ENCODE data around the gene CYP4V2. TPM values are rescaled to one million over a fixed set of nuclear protein-coding genes. Genes with fewer than 3 reads are reported as not detected.

Gene CYP4V2
- 10 to 100 TPM; 28.2 to 40.8 (median 36.6) TPM for total RNA-seq

GRCh38 chr4:186191200-186192065 is at the start of gene CYP4V2:
Gene CYP4V2 (plus strand): TSS chr4:186191567. CDS start chr4:186191824, 257 bp downstream.
- Histone ChIP-seq H3K9me3 (no peaks in the 10 kb centered on the region), H3K4me1 (peaks cover 0 to 6% of the 10 kb centered on the region in 2 donors), H3K36me3 (no peaks in the 10 kb centered on the region), H3K4me3 (peak within 1 kb of the TSS; percentile 84 to 99 (median 87)), H3K27me3 (no peaks in the 10 kb centered on the region), H3K27ac (peak within 1 kb of the TSS; percentile 90 to 99)
- TF ChIP-seq CTCF (IDR thresholded peaks at IDR 0.05): no peak
- TF ChIP-seq POLR2A (IDR thresholded peaks at IDR 0.05): peak; percentile 43
- peak; percentile 35 to 82 (median 69) for TF ChIP-seq POLR2AphosphoS5 (IDR thresholded peaks at IDR 0.05)
- intact Hi-C loops (cut with DNase I; ENCODE audit: low total_unique reads): loop anchor here (5.0 kb wide), 1 partner anchor 281 kb away; no protein-coding TSS in a partner anchor
- DNase-seq (ENCODE audit: low spot score in 2 of 2): peak; percentile 30 to 61

- Histone ChIP-seq H3K4me3 (peak overlapping the region; percentile 53 to 84 (median 59)), H3K9me3 (no peaks in the 10 kb centered on the region), H3K4me1 (no peaks in the 10 kb centered on the region), H3K27me3 (no peaks in the 10 kb centered on the region), H3K36me3 (no peaks in the 10 kb centered on the region), H3K27ac (peak overlapping the region; percentile 62 to 92)
- intact Hi-C loops (cut with DNase I; ENCODE audit: low total_unique reads): no loop called here
- DNase-seq (ENCODE audit: low spot score in 2 of 2): no peak
- TF ChIP-seq CTCF (IDR thresholded peaks at IDR 0.05): no peak
- no peak for TF ChIP-seq POLR2A (IDR thresholded peaks at IDR 0.05)
- no peak for TF ChIP-seq POLR2AphosphoS5 (IDR thresholded peaks at IDR 0.05)
These were observed 47.0 kb upstream of the CYP4V2 start for GRCh38 chr4:186144198-186144945.

GRCh38 chr4:186144946-186145569 is 46.3 kb upstream of the CYP4V2 start:
- no peak for DNase-seq (ENCODE audit: low spot score in 2 of 2)
- Histone ChIP-seq H3K36me3 (no peaks in the 10 kb centered on the region), H3K4me3 (peak overlapping the region; percentile 53 to 84 (median 59)), H3K27ac (peak overlapping the region; percentile 52 to 92), H3K9me3 (no peaks in the 10 kb centered on the region), H3K4me1 (no peaks in the 10 kb centered on the region), H3K27me3 (no peaks in the 10 kb centered on the region)
- intact Hi-C loops (cut with DNase I; ENCODE audit: low total_unique reads): no loop called here
- TF ChIP-seq POLR2A (IDR thresholded peaks at IDR 0.05) (no peak), CTCF (IDR thresholded peaks at IDR 0.05) (no peak), POLR2AphosphoS5 (IDR thresholded peaks at IDR 0.05) (no peak)

GRCh38 chr4:186146458-186146857 is 44.9 kb upstream of the CYP4V2 start:
- TF ChIP-seq POLR2A (IDR thresholded peaks at IDR 0.05) (no peak), CTCF (IDR thresholded peaks at IDR 0.05) (no peak), POLR2AphosphoS5 (IDR thresholded peaks at IDR 0.05) (no peak)
- peak overlapping the region in 1 of 2 donors; percentile 17 for H3K27ac ChIP-seq

More at GRCh38 chr4:186146458-186146857, 44.9 kb upstream of the CYP4V2 start:
- Histone ChIP-seq H3K36me3 (no peaks in the 10 kb centered on the region), H3K27me3 (no peaks in the 10 kb centered on the region), H3K9me3 (no peaks in the 10 kb centered on the region), H3K4me3 (no peak overlapping the region), H3K4me1 (no peaks in the 10 kb centered on the region)
- no peak for DNase-seq (ENCODE audit: low spot score in 2 of 2)
- intact Hi-C loops (cut with DNase I; ENCODE audit: low total_unique reads): no loop called here
